Measurements from ENCODE around the gene MRC2. TPM values are rescaled to one million over a fixed set of nuclear protein-coding genes. Genes with fewer than 3 reads are reported as not detected.
A peak's percentile ranks its signal among the peaks of the same experiment; 100 is the strongest.
"Not testable (repeated sequence)": the region's sequence is repeated elsewhere in the genome, so short reads cannot be mapped to it uniquely, and the experiment has no call there.

The MRC2 gene
- polyA plus RNA-seq (2013, experiment 1 of 2; ENCODE audit: insufficient read length) = 378 TPM
- 351 TPM for polyA plus RNA-seq (2013, experiment 2 of 2; ENCODE audit: insufficient read length)

GRCh38 chr17:62627219-62627903 lies at the start of gene MRC2:
Gene MRC2, plus strand, starts transcription at chr17:62627670. Its CDS starts 133 bp downstream, at chr17:62627803.
- peak; percentile 88 for DNase-seq

GRCh38 chr17:62578757-62579487 lies 48.5 kb upstream of the MRC2 start:
- DNase-seq = no peak

GRCh38 chr17:62580947-62581346 lies 46.5 kb upstream of the MRC2 start:
- DNase-seq = no peak

- peak; percentile 66 for DNase-seq
These were observed 45.7 kb upstream of the MRC2 start for GRCh38 chr17:62581764-62582163.

GRCh38 chr17:62587554-62587953 lies 39.9 kb upstream of the MRC2 start:
- DNase-seq = no peak

GRCh38 chr17:62588109-62588508 lies 39.4 kb upstream of the MRC2 start:
- no peak for DNase-seq

- no peak for DNase-seq
These were observed 36.1 kb upstream of the MRC2 start for GRCh38 chr17:62591333-62591732.

GRCh38 chr17:62591822-62592221 lies 35.6 kb upstream of the MRC2 start:
- DNase-seq = not testable (repeated sequence)

GRCh38 chr17:62592341-62593099 lies 35.0 kb upstream of the MRC2 start:
- peak; percentile 13 for DNase-seq

GRCh38 chr17:62595484-62595883 lies 32.0 kb upstream of the MRC2 start:
- no peak for DNase-seq

GRCh38 chr17:62596662-62597061 lies 30.8 kb upstream of the MRC2 start:
- no peak for DNase-seq

- DNase-seq = no peak
These were observed 30.3 kb upstream of the MRC2 start for GRCh38 chr17:62597150-62597549.

- peak; percentile 12 for DNase-seq
These were observed 29.6 kb upstream of the MRC2 start for GRCh38 chr17:62597920-62598319.

GRCh38 chr17:62599964-62600657 lies 27.4 kb upstream of the MRC2 start:
- no peak for DNase-seq

GRCh38 chr17:62600805-62601204 lies 26.7 kb upstream of the MRC2 start:
- DNase-seq = no peak

GRCh38 chr17:62601471-62601870 lies 26.0 kb upstream of the MRC2 start:
- DNase-seq = no peak

GRCh38 chr17:62603783-62604182 lies 23.7 kb upstream of the MRC2 start:
- DNase-seq = not testable (repeated sequence)

GRCh38 chr17:62605588-62605987 lies 21.9 kb upstream of the MRC2 start:
- DNase-seq = no peak

- DNase-seq = no peak
These were observed 16.2 kb upstream of the MRC2 start for GRCh38 chr17:62611292-62611691.

GRCh38 chr17:62611728-62612127 lies 15.7 kb upstream of the MRC2 start:
- DNase-seq = no peak

- not testable (repeated sequence) for DNase-seq
These were observed 15.2 kb upstream of the MRC2 start for GRCh38 chr17:62612289-62612688.

GRCh38 chr17:62613095-62613494 lies 14.4 kb upstream of the MRC2 start:
- peak; percentile 37 for DNase-seq

- peak; percentile 95 for DNase-seq
These were observed 13.3 kb upstream of the MRC2 start for GRCh38 chr17:62614142-62614541.
